Spleen (tissue), 7 donors: ENCODE results near the gene GMDS.

Source experiments
- POLR2A ChIP-seq, 3 donors: fragments of 450-650 bp; IDR thresholded peaks; one replicate each; pipeline ENCODE4 v1.5.1; 2017; ENCODE audit warnings: antibody characterized with exemption in 3 of 3, mild to moderate bottlenecking in 1 of 3
- TF ChIP-seq, protein P1 (sequence below), 11 experiments: fragments of 200-600 bp in 7 of 11; fragments of 450-650 bp in 4 of 11; sonication (generic) in 4 of 11; IDR thresholded peaks in 8 of 11; conservative IDR thresholded peaks in 3 of 11; 1 replicate in 7 of 11; 2 replicates in 4 of 11; pipeline versions ENCODE4 v1.4.0 to v1.8.0; 2016 to 2021; ENCODE audit warnings: antibody characterized with exemption in 11 of 11, inconsistent platforms in 4 of 11, mild to moderate bottlenecking in 1 of 11
- donor health status: DM: no; HTN: no; CAD: no; lungs with moderate emphysema.
- donor health status: DM: no; HTN: no; CAD: no.
- donor health status: DM: no; HTN: no; CAD: no.

DNA sequence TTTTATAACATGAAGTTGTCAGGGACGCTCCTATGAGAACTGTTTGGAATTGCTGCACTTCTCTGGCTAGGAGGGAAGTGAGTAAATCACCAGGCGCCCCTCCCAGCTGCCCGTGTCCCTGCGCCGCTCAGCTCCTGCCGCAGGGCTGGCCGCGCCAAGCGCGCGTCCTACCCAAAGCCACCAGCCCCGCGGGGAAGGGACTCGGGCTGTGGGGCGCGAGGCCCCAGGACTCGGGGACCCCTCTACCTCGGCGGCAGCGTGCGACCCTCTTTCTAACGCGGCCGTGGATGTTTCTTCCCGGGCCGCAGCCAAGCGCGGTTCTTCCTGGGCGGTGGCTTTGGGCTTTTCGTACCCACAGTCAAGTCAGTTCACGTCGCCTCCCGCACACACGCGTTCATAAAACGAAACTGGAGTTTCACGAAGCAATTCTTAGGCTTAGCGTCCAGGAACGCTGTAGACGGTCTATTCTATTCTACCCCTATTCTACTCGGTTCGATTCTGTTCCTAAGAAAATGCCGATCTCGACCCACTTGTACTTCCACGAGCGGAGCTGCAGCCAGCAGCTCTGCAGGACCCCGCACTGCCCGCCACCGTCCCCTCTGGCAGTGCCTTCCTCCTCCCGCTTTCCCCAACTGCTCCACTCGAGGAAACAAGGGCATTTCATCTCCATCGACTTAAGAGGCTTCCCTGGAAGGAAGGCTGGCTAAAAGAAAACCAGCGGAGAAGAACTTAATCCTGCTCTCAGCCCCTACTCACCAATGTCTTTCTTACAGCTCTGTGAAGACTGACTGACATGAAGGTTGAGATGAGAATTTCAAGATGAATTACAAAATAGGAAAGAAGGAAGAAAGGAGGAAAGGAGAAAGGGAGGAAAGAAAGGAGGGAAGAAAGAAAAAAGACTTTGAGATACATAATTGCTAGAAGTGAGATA is 620.3 kb downstream of the GMDS start:
- TF ChIP-seq, protein P1, sequence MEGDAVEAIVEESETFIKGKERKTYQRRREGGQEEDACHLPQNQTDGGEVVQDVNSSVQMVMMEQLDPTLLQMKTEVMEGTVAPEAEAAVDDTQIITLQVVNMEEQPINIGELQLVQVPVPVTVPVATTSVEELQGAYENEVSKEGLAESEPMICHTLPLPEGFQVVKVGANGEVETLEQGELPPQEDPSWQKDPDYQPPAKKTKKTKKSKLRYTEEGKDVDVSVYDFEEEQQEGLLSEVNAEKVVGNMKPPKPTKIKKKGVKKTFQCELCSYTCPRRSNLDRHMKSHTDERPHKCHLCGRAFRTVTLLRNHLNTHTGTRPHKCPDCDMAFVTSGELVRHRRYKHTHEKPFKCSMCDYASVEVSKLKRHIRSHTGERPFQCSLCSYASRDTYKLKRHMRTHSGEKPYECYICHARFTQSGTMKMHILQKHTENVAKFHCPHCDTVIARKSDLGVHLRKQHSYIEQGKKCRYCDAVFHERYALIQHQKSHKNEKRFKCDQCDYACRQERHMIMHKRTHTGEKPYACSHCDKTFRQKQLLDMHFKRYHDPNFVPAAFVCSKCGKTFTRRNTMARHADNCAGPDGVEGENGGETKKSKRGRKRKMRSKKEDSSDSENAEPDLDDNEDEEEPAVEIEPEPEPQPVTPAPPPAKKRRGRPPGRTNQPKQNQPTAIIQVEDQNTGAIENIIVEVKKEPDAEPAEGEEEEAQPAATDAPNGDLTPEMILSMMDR (IDR thresholded peaks at IDR 0.05 in 8 of 11, conservative IDR thresholded peaks at IDR 0.05 in 3 of 11) = no peak
- no peak for TF ChIP-seq POLR2A (IDR thresholded peaks at IDR 0.05)
